Neural crest cell (in vitro differentiated cells): ENCODE measurements around the gene FBXO44. TPM values are rescaled to one million over a fixed set of nuclear protein-coding genes. Genes with fewer than 3 reads are reported as not detected.

Source experiments
- DNase-seq: peaks from one replicate; pipeline ENCODE4 v3.0.0; 2021; ENCODE audit warnings: low read depth, mixed read lengths, low spot score
- H3K27ac Mint-ChIP-seq: one replicate; pipeline ENCODE4 v1.8.0; 2021; ENCODE audit warnings: mild to moderate bottlenecking, mixed read lengths; ENCODE audit not compliant: unreplicated experiment
- H3K27me3 Mint-ChIP-seq: 2 replicates; pipeline ENCODE4 v1.8.0; 2021; ENCODE audit warnings: low read depth, mild to moderate bottlenecking, mixed read lengths
- H3K36me3 Mint-ChIP-seq: 2 replicates; pipeline ENCODE4 v1.8.0; 2021; ENCODE audit warnings: low read depth, mild to moderate bottlenecking, mixed read lengths
- H3K4me1 Mint-ChIP-seq: 2 replicates; pipeline ENCODE4 v1.8.0; 2021; ENCODE audit warnings: mixed read lengths
- H3K4me3 Mint-ChIP-seq: one replicate; pipeline ENCODE4 v1.8.0; 2021; ENCODE audit warnings: mild to moderate bottlenecking, mixed read lengths
- H3K9me3 Mint-ChIP-seq: 2 replicates; pipeline ENCODE4 v1.8.0; 2021; ENCODE audit warnings: mixed read lengths
- total RNA-seq: library from RNA; stranded (reverse); gene quantifications from 2 replicates; pipeline ENCODE4 v1.2.1, GENCODE V29; 2021
- TF ChIP-seq, protein P1 (sequence below): fragments of 200-600 bp; sonication (generic); conservative IDR thresholded peaks from 2 replicates; pipeline ENCODE4 v1.5.0; 2021; ENCODE audit warnings: antibody characterized with exemption, mild to moderate bottlenecking

Gene FBXO44
- total RNA-seq, 1 donor from 2014 or later: 10.7 TPM

DNA sequence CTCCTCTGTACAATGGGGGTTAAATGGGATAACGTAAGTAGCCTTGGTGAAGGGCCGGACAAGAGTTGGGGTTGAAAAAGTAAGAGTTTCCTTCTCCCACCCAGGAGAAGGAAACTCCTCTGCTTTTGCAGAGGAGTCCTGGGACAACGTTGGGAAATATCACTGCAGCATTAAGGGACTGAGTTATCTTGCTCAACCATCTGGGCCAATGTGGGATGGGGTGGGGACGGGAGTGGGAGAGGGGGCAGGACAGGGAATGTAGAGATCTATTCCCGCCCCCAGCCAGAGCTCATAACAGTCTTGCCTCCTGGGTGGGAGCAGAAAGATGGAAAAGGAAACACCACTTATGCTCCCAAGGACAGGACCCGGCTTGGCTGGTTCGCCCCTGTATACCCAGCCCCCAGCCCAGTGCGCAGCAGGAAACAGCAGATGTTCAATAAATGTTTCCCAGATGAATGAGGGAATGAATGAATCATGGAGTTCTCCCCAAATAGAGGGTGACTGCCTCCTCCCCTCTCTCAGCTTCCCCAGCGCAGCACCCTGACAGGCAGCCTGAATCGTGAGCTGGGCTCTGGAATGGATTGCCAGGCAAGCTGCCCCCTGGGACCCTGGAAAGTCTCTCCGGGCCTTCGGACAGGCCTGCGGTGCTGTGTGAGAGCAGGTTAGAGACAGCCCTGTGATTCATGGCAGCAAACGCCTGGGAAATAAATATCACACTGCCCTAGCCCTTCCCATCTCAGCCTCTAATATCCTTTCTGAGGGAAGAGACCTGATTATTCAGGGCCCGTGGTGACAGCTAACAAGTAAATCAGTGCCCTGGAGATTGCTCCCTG is 25.3 kb upstream of the FBXO44 start:
- H3K9me3 Mint-ChIP-seq: no peaks in the 10 kb centered on the region
- DNase-seq: no peak
- no peaks in the 10 kb centered on the region for H3K36me3 Mint-ChIP-seq
- no peak overlapping the region for H3K27ac Mint-ChIP-seq
- H3K4me3 Mint-ChIP-seq: no peak overlapping the region
- TF ChIP-seq, protein P1, sequence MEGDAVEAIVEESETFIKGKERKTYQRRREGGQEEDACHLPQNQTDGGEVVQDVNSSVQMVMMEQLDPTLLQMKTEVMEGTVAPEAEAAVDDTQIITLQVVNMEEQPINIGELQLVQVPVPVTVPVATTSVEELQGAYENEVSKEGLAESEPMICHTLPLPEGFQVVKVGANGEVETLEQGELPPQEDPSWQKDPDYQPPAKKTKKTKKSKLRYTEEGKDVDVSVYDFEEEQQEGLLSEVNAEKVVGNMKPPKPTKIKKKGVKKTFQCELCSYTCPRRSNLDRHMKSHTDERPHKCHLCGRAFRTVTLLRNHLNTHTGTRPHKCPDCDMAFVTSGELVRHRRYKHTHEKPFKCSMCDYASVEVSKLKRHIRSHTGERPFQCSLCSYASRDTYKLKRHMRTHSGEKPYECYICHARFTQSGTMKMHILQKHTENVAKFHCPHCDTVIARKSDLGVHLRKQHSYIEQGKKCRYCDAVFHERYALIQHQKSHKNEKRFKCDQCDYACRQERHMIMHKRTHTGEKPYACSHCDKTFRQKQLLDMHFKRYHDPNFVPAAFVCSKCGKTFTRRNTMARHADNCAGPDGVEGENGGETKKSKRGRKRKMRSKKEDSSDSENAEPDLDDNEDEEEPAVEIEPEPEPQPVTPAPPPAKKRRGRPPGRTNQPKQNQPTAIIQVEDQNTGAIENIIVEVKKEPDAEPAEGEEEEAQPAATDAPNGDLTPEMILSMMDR: no peak
- H3K4me1 Mint-ChIP-seq: no peaks in the 10 kb centered on the region
- peaks cover 43% of the 10 kb centered on the region for H3K27me3 Mint-ChIP-seq

DNA sequence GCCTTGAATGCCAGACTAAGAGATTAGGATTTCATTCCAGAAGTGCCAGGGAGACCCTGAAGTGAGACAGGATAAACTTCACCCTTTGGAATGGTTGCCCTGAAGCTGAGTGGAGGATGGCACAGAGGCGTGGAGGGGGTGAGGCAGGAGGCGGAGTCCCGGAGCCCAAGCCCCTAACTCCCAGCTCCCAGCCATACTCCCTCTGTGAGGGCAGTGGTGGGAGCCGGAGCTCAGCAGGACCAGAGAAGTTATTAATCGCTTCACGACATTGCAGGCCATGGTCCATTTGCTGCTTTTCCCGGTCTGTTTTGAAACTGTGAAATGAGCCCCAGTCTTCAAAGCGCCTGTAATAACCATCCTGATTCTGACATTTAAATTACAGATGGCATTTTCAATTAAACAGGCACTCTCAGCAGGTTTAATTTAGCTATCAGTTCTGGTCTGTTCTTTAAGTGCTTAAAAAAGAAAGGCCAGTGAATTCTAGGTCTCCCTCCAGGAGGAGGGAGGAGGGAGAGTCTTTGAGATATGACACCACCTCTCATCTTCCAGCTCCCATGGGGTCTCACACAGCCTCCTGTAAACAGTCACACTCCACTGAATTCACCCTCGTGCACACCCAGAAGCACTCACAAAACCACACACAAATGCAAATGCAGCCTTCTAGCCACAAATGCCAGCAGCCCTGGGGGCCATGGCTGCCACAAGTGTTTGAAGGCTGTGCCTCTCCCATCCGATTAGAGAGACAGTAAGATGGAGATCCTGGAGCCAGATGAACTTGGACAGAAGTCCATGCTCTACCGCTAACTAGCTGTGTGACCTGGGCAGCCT is 20.1 kb upstream of the FBXO44 start:
- TF ChIP-seq, protein P1: no peak
- DNase-seq: no peak
- peaks cover 49% of the 10 kb centered on the region for H3K27me3 Mint-ChIP-seq
- H3K36me3 Mint-ChIP-seq: no peaks in the 10 kb centered on the region
- no peak overlapping the region for H3K4me3 Mint-ChIP-seq
- H3K27ac Mint-ChIP-seq: no peak overlapping the region
- H3K9me3 Mint-ChIP-seq: no peaks in the 10 kb centered on the region
- H3K4me1 Mint-ChIP-seq: no peaks in the 10 kb centered on the region

DNA sequence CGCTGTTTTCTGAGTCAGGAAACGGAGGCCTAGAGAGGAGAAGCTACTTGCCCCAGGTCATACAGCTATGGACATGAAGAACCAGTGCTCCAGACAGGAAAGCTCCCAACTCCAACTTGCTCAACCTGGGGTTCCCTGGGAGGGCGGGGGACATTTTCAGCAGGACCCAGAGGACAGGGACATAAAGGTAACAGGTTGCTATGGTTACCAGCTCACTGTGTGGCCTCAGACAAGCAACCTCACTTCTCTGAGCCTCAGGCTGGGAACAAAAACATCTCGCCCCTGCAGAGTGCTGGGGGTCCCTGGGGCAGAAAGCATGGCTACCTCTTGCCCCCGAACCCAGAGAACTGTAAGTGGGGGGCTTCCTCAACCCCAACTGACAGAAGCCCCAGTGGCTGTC is 16.6 kb upstream of the FBXO44 start:
- no peak overlapping the region for H3K4me3 Mint-ChIP-seq
- TF ChIP-seq, protein P1: no peak
- no peaks in the 10 kb centered on the region for H3K36me3 Mint-ChIP-seq
- no peak overlapping the region for H3K27ac Mint-ChIP-seq
- no peaks in the 10 kb centered on the region for H3K4me1 Mint-ChIP-seq
- H3K9me3 Mint-ChIP-seq: no peaks in the 10 kb centered on the region
- H3K27me3 Mint-ChIP-seq: peaks cover 26% of the 10 kb centered on the region
- DNase-seq: no peak

DNA sequence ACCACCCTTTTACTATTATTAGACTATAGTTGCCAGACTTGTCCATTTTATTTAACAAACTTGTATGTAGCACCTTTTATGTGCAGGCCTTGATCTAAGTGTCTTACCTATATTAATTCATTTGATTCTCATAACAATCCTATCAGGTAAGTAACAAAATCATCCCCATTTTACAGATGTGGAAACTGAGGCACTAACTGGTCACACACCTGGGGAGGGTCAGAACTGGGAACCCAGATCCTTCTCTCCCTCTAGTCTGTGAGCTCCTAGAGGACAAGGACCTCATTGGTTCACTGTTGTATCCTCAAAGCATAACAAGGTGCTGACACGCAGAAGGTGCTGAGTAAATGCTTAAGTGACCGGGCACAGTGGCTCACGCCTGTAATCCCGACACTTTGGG is 15.3 kb upstream of the FBXO44 start:
- Mint-ChIP-seq H3K36me3 (no peaks in the 10 kb centered on the region), H3K27me3 (peaks cover 32% of the 10 kb centered on the region), H3K4me3 (no peak overlapping the region), H3K4me1 (no peaks in the 10 kb centered on the region), H3K9me3 (no peaks in the 10 kb centered on the region), H3K27ac (no peak overlapping the region)
- TF ChIP-seq, protein P1: no peak
- DNase-seq: no peak

DNA sequence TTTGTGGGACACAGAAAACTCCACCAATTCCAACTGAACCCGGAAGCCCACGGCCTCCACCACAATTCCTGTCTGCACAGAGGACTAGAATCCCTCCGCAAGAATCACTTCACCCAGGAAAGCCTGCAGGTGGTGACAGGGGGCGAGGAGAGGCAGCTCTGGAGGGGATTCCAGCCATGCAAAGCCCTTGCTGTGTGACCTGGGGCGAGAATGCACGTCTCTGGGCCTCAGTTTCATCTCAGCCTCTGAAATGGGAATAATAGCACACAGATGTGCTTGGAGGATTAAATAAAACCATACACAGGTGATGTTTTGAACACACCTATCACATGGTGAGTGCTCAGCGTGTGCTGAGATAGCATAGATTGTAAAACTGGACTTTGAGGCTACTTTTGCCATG is 14.6 kb upstream of the FBXO44 start:
- Mint-ChIP-seq H3K27ac (no peak overlapping the region), H3K36me3 (no peaks in the 10 kb centered on the region), H3K9me3 (no peaks in the 10 kb centered on the region), H3K27me3 (peaks cover 32% of the 10 kb centered on the region), H3K4me1 (no peaks in the 10 kb centered on the region), H3K4me3 (no peak overlapping the region)
- DNase-seq: no peak
- TF ChIP-seq, protein P1: no peak
